HUES48 (cell line): ENCODE data around the gene SOX8.

Experiments
- H3K27ac ChIP-seq: one replicate; pipeline ENCODE4 v1.7.0; 2013; ENCODE audit warnings: low read depth, low read length, inconsistent platforms
- H3K27me3 ChIP-seq: 2 replicates; pipeline ENCODE4 v1.6.1; 2013; ENCODE audit warnings: mild to moderate bottlenecking, low read length; ENCODE audit not compliant: control insufficient read depth, insufficient read depth
- H3K36me3 ChIP-seq: 2 replicates; pipeline ENCODE4 v1.6.1; 2013; ENCODE audit warnings: low read length; ENCODE audit not compliant: control insufficient read depth, insufficient read depth
- H3K4me1 ChIP-seq: 2 replicates; pipeline ENCODE4 v1.6.1; 2013; ENCODE audit warnings: mild to moderate bottlenecking, low read length; ENCODE audit not compliant: control insufficient read depth, insufficient read depth
- H3K4me3 ChIP-seq: 2 replicates; pipeline ENCODE4 v1.5.1; 2013; ENCODE audit warnings: mild to moderate bottlenecking, low read depth, low read length
- H3K9ac ChIP-seq: 2 replicates; pipeline ENCODE4 v1.6.1; 2013; ENCODE audit warnings: mild to moderate bottlenecking, low read depth, low read length, moderate library complexity
- H3K9me3 ChIP-seq: 2 replicates; pipeline ENCODE4 v1.6.1; 2013; ENCODE audit warnings: low read length; ENCODE audit not compliant: control insufficient read depth, insufficient read depth

Gene SOX8

DNA sequence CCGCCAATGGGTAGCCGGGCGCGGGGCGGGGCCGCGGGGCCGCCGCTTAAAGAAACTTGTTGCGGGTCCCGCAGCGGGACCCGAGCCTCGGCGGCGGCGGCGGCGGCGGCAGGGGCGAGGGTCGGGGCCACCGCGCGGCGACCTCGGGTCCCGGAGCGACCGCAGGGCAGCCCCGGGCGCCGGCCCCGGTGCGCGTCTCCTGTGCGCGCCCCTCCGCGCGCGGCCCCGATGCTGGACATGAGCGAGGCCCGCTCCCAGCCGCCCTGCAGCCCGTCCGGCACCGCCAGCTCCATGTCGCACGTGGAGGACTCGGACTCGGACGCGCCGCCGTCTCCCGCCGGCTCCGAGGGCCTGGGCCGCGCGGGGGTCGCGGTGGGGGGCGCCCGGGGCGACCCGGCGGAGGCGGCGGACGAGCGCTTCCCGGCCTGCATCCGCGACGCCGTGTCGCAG, at the start of gene SOX8:
Gene SOX8 (plus strand): TSS at position 76 of the 450 bp plus-strand sequence. CDS start 153 bp downstream, at position 229.
- Histone ChIP-seq H3K9me3 (no peaks in the 10 kb centered on the region), H3K36me3 (no peaks in the 10 kb centered on the region), H3K4me1 (peaks cover 13% of the 10 kb centered on the region; the same call in 1 of the 2 replicates), H3K27me3 (peaks cover 45% of the 10 kb centered on the region), H3K27ac (no peak within 1 kb of the TSS), H3K9ac (no peak within 1 kb of the TSS), H3K4me3 (peak within 1 kb of the TSS; percentile 60)

DNA sequence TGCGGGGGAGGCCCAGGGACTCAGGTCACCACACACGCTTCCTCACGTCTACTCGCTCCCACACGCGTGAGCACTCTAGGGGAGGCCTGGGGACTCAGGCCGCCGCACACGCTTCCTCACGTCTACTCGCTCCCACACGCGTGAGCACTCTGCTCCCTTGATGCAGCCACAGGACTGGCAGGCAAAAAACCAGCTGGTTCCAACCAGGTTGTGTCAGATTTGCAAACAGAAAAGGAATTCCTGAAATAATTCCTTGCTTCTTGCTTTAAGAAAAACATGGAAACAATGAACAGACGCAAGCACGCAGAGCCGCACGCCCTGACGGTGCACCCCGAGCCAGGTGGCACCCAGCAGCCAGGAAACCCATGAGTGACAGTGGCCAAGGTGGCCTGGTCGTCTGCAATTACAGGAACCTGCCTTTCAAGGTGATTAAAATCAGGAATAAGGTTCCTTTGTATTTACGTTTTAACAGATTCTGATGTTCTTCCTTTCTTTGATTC, 48.7 kb upstream of the SOX8 start:
- Histone ChIP-seq H3K9ac (no peak overlapping the region), H3K27me3 (no peaks in the 10 kb centered on the region), H3K4me3 (no peak overlapping the region), H3K9me3 (no peaks in the 10 kb centered on the region), H3K36me3 (no peaks in the 10 kb centered on the region), H3K27ac (no peak overlapping the region), H3K4me1 (peaks cover 7% of the 10 kb centered on the region; the same call in 1 of the 2 replicates)

DNA sequence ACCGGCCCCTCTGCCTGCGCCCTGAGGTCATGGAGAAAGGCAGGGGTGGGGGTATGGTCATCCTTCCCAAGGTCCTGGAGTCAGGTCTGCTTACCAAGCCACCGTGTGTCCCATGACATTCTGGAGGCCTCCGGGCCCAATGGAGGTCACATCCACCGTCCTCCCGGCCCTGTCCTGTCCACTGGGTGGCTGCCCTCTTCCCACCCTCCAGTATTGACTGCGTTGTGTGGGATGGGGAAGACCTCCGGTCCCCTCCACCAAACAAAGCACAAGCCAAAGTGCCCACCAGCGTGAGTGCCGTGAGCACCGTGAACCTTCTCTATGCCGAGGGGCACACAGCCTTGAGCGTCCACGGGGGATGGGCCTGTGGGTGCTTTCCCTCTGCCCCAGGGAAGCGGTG, 48.0 kb upstream of the SOX8 start:
- Histone ChIP-seq H3K9ac (no peak overlapping the region), H3K9me3 (no peaks in the 10 kb centered on the region), H3K27ac (no peak overlapping the region), H3K4me1 (peaks cover 7% of the 10 kb centered on the region; the same call in 1 of the 2 replicates), H3K36me3 (no peaks in the 10 kb centered on the region), H3K4me3 (no peak overlapping the region), H3K27me3 (no peaks in the 10 kb centered on the region)

- no peak overlapping the region for H3K9ac ChIP-seq
Measured at GRCh38 chr16:934178-934577, 47.4 kb upstream of the SOX8 start.

GRCh38 chr16:935684-936083, 45.9 kb upstream of the SOX8 start:
- H3K36me3 ChIP-seq: no peaks in the 10 kb centered on the region
- H3K9me3 ChIP-seq: no peaks in the 10 kb centered on the region
- H3K27ac ChIP-seq: no peak overlapping the region
- H3K4me1 ChIP-seq: no peaks in the 10 kb centered on the region
- H3K4me3 ChIP-seq: no peak overlapping the region
- H3K27me3 ChIP-seq: no peaks in the 10 kb centered on the region
- H3K9ac ChIP-seq: no peak overlapping the region

More at GRCh38 chr16:934178-934577, 47.4 kb upstream of the SOX8 start:
- Histone ChIP-seq H3K4me1 (peaks cover 7% of the 10 kb centered on the region; the same call in 1 of the 2 replicates), H3K27ac (no peak overlapping the region), H3K4me3 (no peak overlapping the region), H3K27me3 (no peaks in the 10 kb centered on the region), H3K9me3 (no peaks in the 10 kb centered on the region), H3K36me3 (no peaks in the 10 kb centered on the region)

DNA sequence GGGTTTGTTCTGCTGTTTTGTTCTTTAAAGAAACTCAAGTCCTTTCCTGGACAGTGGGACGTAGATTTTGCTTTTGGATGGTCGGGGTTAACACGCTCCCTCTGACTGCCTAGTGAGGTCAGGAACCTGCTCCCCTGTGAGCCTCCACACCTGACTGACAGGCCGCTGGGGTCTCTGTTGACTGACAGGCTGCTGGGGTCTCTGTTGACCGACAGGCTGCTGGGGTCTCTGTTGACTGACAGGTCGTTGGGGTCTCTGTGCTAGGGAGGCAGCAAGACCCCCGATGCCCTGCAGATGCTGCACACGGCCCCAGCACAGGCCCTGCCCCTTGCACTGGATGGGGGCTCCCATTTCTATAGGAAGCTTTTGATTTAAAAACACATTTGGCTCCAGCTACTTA, 44.3 kb upstream of the SOX8 start:
- H3K9ac ChIP-seq: no peak overlapping the region
- H3K36me3 ChIP-seq: no peaks in the 10 kb centered on the region
- H3K4me3 ChIP-seq: no peak overlapping the region
- H3K9me3 ChIP-seq: 0 out of 2 replicates have a peak, but pooled peaks cover under 1% of the 10 kb centered on the region
- no peaks in the 10 kb centered on the region for H3K27me3 ChIP-seq
- no peak overlapping the region for H3K27ac ChIP-seq
- no peaks in the 10 kb centered on the region for H3K4me1 ChIP-seq

DNA sequence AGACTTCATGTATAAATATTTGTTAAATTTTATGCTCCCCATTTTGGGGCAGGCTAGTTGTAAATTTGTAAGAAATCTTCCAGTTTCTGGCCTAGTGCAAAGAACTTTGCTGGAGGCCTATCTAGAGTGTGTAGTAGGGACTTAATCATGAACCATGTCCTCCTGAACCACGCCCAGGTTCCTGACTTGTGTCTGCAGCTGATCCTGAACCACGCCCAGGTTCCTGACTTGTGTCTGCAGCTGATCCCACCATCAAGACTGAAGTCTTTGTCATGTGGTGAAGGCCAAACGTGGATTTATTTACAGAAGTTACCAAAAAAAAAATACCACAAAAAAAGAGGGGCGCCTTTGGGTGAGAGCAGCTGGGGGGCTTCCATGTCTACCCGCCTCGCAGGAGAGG, 43.8 kb upstream of the SOX8 start:
- H3K4me1 ChIP-seq: no peaks in the 10 kb centered on the region
- peaks cover 4% of the 10 kb centered on the region; the same call in 1 of the 2 replicates for H3K9me3 ChIP-seq
- no peak overlapping the region for H3K4me3 ChIP-seq
- H3K9ac ChIP-seq: no peak overlapping the region
- no peaks in the 10 kb centered on the region for H3K27me3 ChIP-seq
- no peak overlapping the region for H3K27ac ChIP-seq
- H3K36me3 ChIP-seq: no peaks in the 10 kb centered on the region

DNA sequence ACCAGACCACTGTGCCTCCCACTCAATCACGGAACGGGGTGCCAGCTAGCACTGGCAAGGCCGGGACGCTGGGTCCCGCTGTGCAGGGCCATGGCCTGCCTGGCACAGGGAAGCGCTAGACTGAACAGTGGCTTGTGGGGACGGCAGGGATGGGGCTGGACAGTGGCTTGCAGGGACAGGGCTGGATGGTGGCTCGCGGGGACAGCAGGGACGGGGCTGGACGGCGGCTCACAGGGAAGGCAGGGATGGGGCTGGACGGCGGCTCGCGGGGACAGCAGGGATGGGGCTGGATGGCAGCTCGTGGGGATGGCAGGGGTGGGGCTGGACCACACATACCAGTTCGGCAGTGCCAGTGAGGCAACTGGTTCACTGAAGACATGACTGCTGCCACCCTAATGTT, 43.4 kb upstream of the SOX8 start:
- no peaks in the 10 kb centered on the region for H3K4me1 ChIP-seq
- H3K9ac ChIP-seq: no peak overlapping the region
- H3K36me3 ChIP-seq: no peaks in the 10 kb centered on the region
- no peak overlapping the region for H3K27ac ChIP-seq
- no peak overlapping the region for H3K4me3 ChIP-seq
- H3K9me3 ChIP-seq: peaks cover 4% of the 10 kb centered on the region; the same call in 1 of the 2 replicates
- no peaks in the 10 kb centered on the region for H3K27me3 ChIP-seq

- no peaks in the 10 kb centered on the region for H3K27me3 ChIP-seq
- H3K4me3 ChIP-seq: no peak overlapping the region
- peaks cover 4% of the 10 kb centered on the region; the same call in 1 of the 2 replicates for H3K9me3 ChIP-seq
- H3K9ac ChIP-seq: no peak overlapping the region
- H3K27ac ChIP-seq: no peak overlapping the region
- no peaks in the 10 kb centered on the region for H3K4me1 ChIP-seq
- H3K36me3 ChIP-seq: no peaks in the 10 kb centered on the region
Measured at GRCh38 chr16:938752-939151, 42.8 kb upstream of the SOX8 start.

GRCh38 chr16:939311-939710, 42.3 kb upstream of the SOX8 start:
- Histone ChIP-seq H3K9ac (no peak overlapping the region), H3K27me3 (no peaks in the 10 kb centered on the region), H3K27ac (no peak overlapping the region), H3K4me1 (no peaks in the 10 kb centered on the region), H3K36me3 (no peaks in the 10 kb centered on the region), H3K9me3 (peaks cover 4% of the 10 kb centered on the region; the same call in 1 of the 2 replicates), H3K4me3 (no peak overlapping the region)

GRCh38 chr16:939941-940340, 41.6 kb upstream of the SOX8 start:
- peaks cover 4% of the 10 kb centered on the region; the same call in 1 of the 2 replicates for H3K9me3 ChIP-seq
- no peaks in the 10 kb centered on the region for H3K4me1 ChIP-seq
- H3K36me3 ChIP-seq: no peaks in the 10 kb centered on the region
- no peak overlapping the region for H3K4me3 ChIP-seq
- no peak overlapping the region for H3K9ac ChIP-seq
- H3K27ac ChIP-seq: no peak overlapping the region
- no peaks in the 10 kb centered on the region for H3K27me3 ChIP-seq
